Lung (tissue), 12 donors: ENCODE measurements around the gene ZNF296. TPM values are rescaled to one million over a fixed set of nuclear protein-coding genes. Genes with fewer than 3 reads are reported as not detected.

ENCODE experiments used
- ATAC-seq: fragments of 200-7000 bp; cut with Tn5 transposase; one replicate; pipeline ENCODE4 v1.9.1; 2020; ENCODE audit warnings: moderate number of reproducible peaks; ENCODE audit not compliant: insufficient read depth, low FRiP score
- DNase-seq, 3 donors: peaks; one replicate each; pipeline ENCODE4 v3.0.0-alpha.2; 2013 to 2017
- H3K27ac ChIP-seq, 2 donors: one replicate each; pipeline ENCODE4 v1.5.1; 2013; ENCODE audit warnings: mild to moderate bottlenecking in 2 of 2, moderate library complexity in 2 of 2, control low read depth in 1 of 2, inconsistent platforms in 1 of 2, low read depth in 1 of 2, low read length in 1 of 2
- H3K27me3 ChIP-seq, 3 donors: one replicate each; pipeline ENCODE4 v1.5.1; 2013; ENCODE audit warnings: low read length in 2 of 3; ENCODE audit not compliant: control insufficient read depth in 3 of 3, insufficient read depth in 3 of 3
- H3K36me3 ChIP-seq, 4 donors: one replicate each; pipeline ENCODE4 v1.5.1; 2013; ENCODE audit warnings: low read length in 4 of 4, mild to moderate bottlenecking in 1 of 4, moderate library complexity in 1 of 4; ENCODE audit not compliant: control insufficient read depth in 4 of 4, insufficient read depth in 4 of 4
- H3K4me1 ChIP-seq, 5 donors: one replicate each; pipeline ENCODE4 v1.5.1; 2013; ENCODE audit warnings: low read length in 5 of 5, mild to moderate bottlenecking in 2 of 5, moderate library complexity in 1 of 5; ENCODE audit not compliant: control insufficient read depth in 5 of 5, insufficient read depth in 5 of 5
- H3K4me3 ChIP-seq: one replicate; pipeline ENCODE4 v1.5.1; 2013; ENCODE audit warnings: mild to moderate bottlenecking, control low read depth, moderate library complexity
- H3K9ac ChIP-seq, 2 donors: one replicate each; pipeline ENCODE4 v1.5.1; 2013; ENCODE audit warnings: low read length in 2 of 2, control low read depth in 1 of 2; ENCODE audit not compliant: insufficient read depth in 1 of 2
- H3K9me3 ChIP-seq, 4 donors: one replicate each; pipeline ENCODE4 v1.5.1; 2013; ENCODE audit warnings: low read length in 3 of 4, mild to moderate bottlenecking in 1 of 4, moderate library complexity in 1 of 4; ENCODE audit not compliant: control insufficient read depth in 4 of 4, insufficient read depth in 3 of 4
- WGBS, 2 donors: extraction: QIAGEN DNeasy Blood & Tissue Kit; methylation state at CpG; one replicate each; pipeline ENCODE4 v1.1.7; 2013; 5-methylcytosine and 5-hydroxymethylcytosine counted together
- polyA plus RNA-seq, 2 donors: library from polyadenylated mRNA; stranded (reverse); fragments of 200-250 nt; gene quantifications; one replicate each; pipeline ENCODE4 v1.2.1, GENCODE V29; 2013
- total RNA-seq, 2 donors: library from RNA; depleted of rRNA in 1 of 2; stranded (reverse); fragments of >200 nt in 1 of 2; gene quantifications; one replicate each; pipeline ENCODE4 v1.2.1, GENCODE V29; 2014 to 2021
- TF ChIP-seq, protein P1 (sequence below): IDR thresholded peaks from 2 replicates; pipeline ENCODE4 v1.5.1; 2012; ENCODE audit warnings: mild to moderate bottlenecking; ENCODE audit errors: control extremely low read depth, extremely low read depth
- donor health status: control.
- donor health status: control.
- donor health status: Bipolar disorder and iron deficiency.
- donor health status: healthy.
- donor health status: DM: yes; HTN: yes; CAD: no.

Gene ZNF296
- total and polyA plus RNA-seq, 4 donors, result 0.43 to 3.9 (median 2.8) TPM

- no peaks in the 10 kb centered on the region for H3K9me3 ChIP-seq
- 2 to 5% methylated on average over 23 to 26 of the region's 26 CpGs for WGBS, 2 donors
- no peak overlapping the region for H3K9ac ChIP-seq
These were observed 813 bp downstream of the ZNF296 start for GRCh38 chr19:45075301-45076028.

DNA sequence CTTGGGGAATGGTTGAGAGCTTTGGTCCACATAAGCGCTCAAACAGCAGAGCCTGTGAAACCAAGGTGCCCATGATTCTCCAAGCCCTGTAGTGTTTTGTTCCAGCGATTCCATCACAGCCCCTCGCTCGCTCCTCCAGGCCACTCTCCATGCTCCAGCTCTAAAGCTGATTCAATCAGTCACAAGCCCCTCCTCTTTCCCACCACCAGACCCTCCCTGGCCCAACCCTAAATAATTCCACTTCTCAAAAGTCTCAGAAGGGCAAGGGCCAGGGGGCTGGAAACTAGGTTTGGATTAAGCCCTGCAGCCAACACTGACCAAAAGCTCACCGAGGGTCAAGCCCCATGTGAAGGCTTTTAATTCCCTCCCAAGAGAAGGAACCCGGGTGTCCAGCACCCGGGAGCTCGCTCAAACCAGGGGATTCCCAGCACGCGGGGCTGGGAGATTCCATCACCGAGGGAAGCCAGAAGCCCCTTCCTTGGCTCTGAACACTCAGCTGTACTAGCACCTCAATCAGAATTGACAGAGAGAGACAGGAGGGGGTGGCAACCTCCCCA, 1.5 kb downstream of the ZNF296 start:
- no peaks in the 10 kb centered on the region for H3K9me3 ChIP-seq
- H3K36me3 ChIP-seq, result peaks cover 0 to 21% (median 13%) of the 10 kb centered on the region in 4 donors
- no peak overlapping the region for H3K27ac ChIP-seq
- H3K4me1 ChIP-seq, result peaks cover 2 to 8% (median 5%) of the 10 kb centered on the region in 5 donors
- H3K27me3 ChIP-seq, result no peaks in the 10 kb centered on the region
- no peak overlapping the region for H3K9ac ChIP-seq
- ATAC-seq (no peak), DNase-seq (no peak)
- TF ChIP-seq, protein P1, sequence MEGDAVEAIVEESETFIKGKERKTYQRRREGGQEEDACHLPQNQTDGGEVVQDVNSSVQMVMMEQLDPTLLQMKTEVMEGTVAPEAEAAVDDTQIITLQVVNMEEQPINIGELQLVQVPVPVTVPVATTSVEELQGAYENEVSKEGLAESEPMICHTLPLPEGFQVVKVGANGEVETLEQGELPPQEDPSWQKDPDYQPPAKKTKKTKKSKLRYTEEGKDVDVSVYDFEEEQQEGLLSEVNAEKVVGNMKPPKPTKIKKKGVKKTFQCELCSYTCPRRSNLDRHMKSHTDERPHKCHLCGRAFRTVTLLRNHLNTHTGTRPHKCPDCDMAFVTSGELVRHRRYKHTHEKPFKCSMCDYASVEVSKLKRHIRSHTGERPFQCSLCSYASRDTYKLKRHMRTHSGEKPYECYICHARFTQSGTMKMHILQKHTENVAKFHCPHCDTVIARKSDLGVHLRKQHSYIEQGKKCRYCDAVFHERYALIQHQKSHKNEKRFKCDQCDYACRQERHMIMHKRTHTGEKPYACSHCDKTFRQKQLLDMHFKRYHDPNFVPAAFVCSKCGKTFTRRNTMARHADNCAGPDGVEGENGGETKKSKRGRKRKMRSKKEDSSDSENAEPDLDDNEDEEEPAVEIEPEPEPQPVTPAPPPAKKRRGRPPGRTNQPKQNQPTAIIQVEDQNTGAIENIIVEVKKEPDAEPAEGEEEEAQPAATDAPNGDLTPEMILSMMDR, result no peak
- WGBS, 2 donors, result 45 to 60% methylated on average over 11 of the region's 11 CpGs
- no peak overlapping the region for H3K4me3 ChIP-seq

More at GRCh38 chr19:45075301-45076028, 813 bp downstream of the ZNF296 start:
- peaks cover 5 to 14% (median 7%) of the 10 kb centered on the region in 5 donors for H3K4me1 ChIP-seq
- TF ChIP-seq, protein P1, result no peak
- no peaks in the 10 kb centered on the region for H3K27me3 ChIP-seq
- peak; percentile 85 for ATAC-seq
- peak overlapping the region; percentile 59 for H3K4me3 ChIP-seq
- peak overlapping the region in 1 of 2 donors; percentile 78 for H3K27ac ChIP-seq
- DNase-seq, result peak; percentile 37 to 62 (median 52)
- peaks cover 0 to 15% (median 8%) of the 10 kb centered on the region in 4 donors for H3K36me3 ChIP-seq

DNA sequence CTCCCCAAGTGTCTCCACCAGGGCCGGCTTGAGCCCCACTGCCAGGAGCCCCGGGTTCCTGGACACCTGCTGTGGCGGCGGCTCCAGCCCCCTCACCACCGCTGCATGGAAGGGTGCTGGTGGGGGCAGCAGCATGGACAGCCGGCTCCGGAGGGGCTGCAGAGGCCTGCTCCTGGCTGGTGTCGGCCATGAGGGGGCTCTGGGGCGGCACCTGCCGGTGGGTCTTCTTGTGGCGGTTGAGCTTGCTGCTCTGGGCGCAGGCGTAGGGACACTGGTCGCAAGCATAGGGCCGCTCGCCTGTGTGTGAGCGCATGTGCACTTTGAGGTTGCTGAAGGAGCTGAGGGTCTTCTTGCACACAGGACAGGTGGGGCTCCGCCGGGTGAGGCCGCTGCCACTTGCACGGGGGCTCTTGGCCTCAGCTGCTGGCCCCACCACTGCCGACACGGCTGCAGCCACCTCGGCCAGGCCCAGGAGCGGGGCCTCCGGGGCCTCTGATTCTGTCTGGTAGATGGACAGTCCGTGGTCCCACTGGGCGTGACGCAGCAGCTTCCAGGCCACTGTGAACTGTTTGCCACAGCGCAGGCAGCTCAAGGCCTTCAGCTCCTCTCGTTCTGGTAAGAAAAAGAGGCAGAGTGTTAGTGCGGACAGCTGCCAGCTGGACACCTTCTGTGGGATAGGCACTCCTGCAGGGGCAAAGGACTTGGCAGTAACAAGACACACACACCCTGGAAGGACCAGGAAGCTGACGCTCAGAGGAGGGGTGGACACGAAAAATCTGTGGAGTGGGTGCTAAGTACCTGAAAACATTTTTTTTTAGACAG, 4.1 kb downstream of the ZNF296 start:
- 82 to 92% methylated on average over 34 of the region's 34 CpGs for WGBS, 2 donors
- no peak for ATAC-seq
- DNase-seq, result no peak
- Histone ChIP-seq H3K27ac (peak overlapping the region in 1 of 2 donors; percentile 26), H3K9me3 (no peaks in the 10 kb centered on the region), H3K27me3 (no peaks in the 10 kb centered on the region), H3K4me3 (no peak overlapping the region), H3K4me1 (peaks cover 0 to 5% (median 0%) of the 10 kb centered on the region in 5 donors), H3K9ac (no peak overlapping the region), H3K36me3 (peaks cover 3 to 44% (median 22%) of the 10 kb centered on the region in 4 donors)
- TF ChIP-seq, protein P1, result no peak
